ENCODE results near the gene CYP2A7. TPM values are rescaled to one million over a fixed set of nuclear protein-coding genes. Genes with fewer than 3 reads are reported as not detected.
"Not testable (repeated sequence)": the region's sequence is repeated elsewhere in the genome, so short reads cannot be mapped to it uniquely, and the experiment has no call there.

Gene CYP2A7
- total and polyA plus RNA-seq, 9 of the 15 experiments (the other 6 are each of a cell fraction or from before 2014, with no cell fraction given) = 0.22 TPM; not detected in 8

DNA sequence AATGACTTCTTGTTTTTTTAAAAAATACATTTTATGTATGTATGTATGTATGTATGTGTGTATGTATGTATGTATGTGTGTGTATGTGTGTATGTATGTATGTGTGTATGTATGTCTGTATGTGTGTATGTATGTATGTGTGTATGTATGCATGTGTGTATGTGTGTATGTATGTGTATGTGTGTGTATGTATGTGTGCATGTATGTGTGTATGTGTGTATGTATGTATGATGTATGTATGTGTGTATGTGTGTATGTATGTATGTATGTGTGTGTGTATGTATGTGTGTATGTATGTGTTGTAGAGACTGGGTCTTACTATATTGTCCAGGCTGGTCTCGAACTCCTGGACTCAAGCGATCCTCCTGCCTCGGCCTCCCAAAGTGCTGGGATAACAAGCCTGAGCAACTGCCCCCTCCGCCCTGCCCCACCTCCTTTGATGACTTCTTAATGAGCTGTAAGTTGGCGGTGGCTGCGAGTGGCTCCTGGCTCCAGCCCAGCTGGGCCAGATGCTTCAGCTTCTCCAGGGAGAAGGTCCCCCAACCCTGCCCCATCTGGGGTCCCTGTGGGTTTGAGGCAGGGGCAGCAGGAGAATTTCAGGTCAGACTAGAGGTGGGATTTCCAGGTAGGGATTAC lies 56.5 kb downstream of the CYP2A7 start:
- H4K20me1 ChIP-seq (replicated peaks; ENCODE audit: control insufficient read depth, insufficient read depth, low read length); H3K27me3 ChIP-seq (ENCODE audit: control insufficient read depth in 2 of 2, insufficient read depth in 2 of 2, low read length in 2 of 2); CTCF ChIA-PET (ENCODE audit: low intra/inter-chr PET ratio); H3K36me3 ChIP-seq (ENCODE audit: control insufficient read depth, insufficient read depth, low read length); ATAC-seq; H3K9me1 ChIP-seq (ENCODE audit: control insufficient read depth, insufficient read depth, low read length); H3K79me2 ChIP-seq (ENCODE audit: control insufficient read depth, insufficient read depth, low read length); POLR2A ChIA-PET; in situ Hi-C loops (cut with MboI); BruUV-seq (replicated peaks); H2AFZ ChIP-seq (ENCODE audit: low read depth, low read length); H3K9me3 ChIP-seq (replicated peaks; ENCODE audit: control insufficient read depth, insufficient read depth, low read depth, low read length); H3K9ac ChIP-seq (ENCODE audit: insufficient read depth in 1 of 2, low read depth in 2 of 2, low read length in 2 of 2); intact Hi-C loops (cut with micrococcal nuclease): not testable (repeated sequence)
- H3K4me2 ChIP-seq (ENCODE audit: insufficient read depth, low read length) = peak overlapping the region; percentile 67
- FAIRE-seq (peak; percentile 35), DNase-seq (ENCODE audit: extremely low read depth in 1 of 4, low spot score in 3 of 4) (peak in 1 of 4 experiments; percentile 5)
- H3K4me1 ChIP-seq (replicated peaks in 1 of 2; ENCODE audit: control insufficient read depth in 2 of 2, insufficient read depth in 2 of 2, low read length in 2 of 2) = peaks cover 40 to 48% of the 10 kb centered on the region in 2 experiments
- 80% methylated on average over 1 of the region's 6 CpGs for WGBS (ENCODE audit: insufficient coverage, low coverage, missing lambda C conversion rate)
- peak overlapping the region; percentile 50; the same call in 2 of the 3 replicates for H3K27ac ChIP-seq (ENCODE audit: extremely low read depth, low read depth, low read length)
- H3K4me3 ChIP-seq = peak overlapping the region; percentile 25; the same call in 1 of the 2 replicates
- peak; percentile 80; the same call in 1 of the 2 replicates for TF ChIP-seq TSC22D4 (tag; IDR thresholded peaks at IDR 0.05)
- peak in 1 of 2 experiments; percentile 48; a peak in 1 of 4 replicates for TF ChIP-seq KDM1A (IDR thresholded peaks at IDR 0.05)
- peak; percentile 36 for TF ChIP-seq POLR2B (IDR thresholded peaks at IDR 0.05; ENCODE audit: low read depth, partially characterized antibody)
- TF ChIP-seq, protein P1, sequence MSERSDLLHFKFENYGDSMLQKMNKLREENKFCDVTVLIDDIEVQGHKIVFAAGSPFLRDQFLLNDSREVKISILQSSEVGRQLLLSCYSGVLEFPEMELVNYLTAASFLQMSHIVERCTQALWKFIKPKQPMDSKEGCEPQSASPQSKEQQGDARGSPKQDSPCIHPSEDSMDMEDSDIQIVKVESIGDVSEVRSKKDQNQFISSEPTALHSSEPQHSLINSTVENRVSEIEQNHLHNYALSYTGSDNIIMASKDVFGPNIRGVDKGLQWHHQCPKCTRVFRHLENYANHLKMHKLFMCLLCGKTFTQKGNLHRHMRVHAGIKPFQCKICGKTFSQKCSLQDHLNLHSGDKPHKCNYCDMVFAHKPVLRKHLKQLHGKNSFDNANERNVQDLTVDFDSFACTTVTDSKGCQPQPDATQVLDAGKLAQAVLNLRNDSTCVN (CRISPR knock-in tag; IDR thresholded peaks at IDR 0.05) = peak; percentile 61; the same call in 1 of the 2 replicates
- TF ChIP-seq NCOA4 (IDR thresholded peaks at IDR 0.05; ENCODE audit: partially characterized antibody) = peak; percentile 44
- peak; percentile 99 for TF ChIP-seq HLTF (IDR thresholded peaks at IDR 0.05)
- TF ChIP-seq PHF20 (IDR thresholded peaks at IDR 0.05; ENCODE audit: partially characterized antibody) = peak; percentile 94
- TF ChIP-seq EHMT2 (IDR thresholded peaks at IDR 0.05) = 0 out of 2 replicates have a peak, but pooled peaks have one; percentile 38
- TF ChIP-seq ARNT (IDR thresholded peaks at IDR 0.05) = peak; percentile 44 to 65; a peak in 1 of 4 replicates
- TF ChIP-seq ASH1L (IDR thresholded peaks at IDR 0.05; ENCODE audit: borderline replicate concordance, low read depth, partially characterized antibody) = peak; percentile 55
- TF ChIP-seq, protein P2, sequence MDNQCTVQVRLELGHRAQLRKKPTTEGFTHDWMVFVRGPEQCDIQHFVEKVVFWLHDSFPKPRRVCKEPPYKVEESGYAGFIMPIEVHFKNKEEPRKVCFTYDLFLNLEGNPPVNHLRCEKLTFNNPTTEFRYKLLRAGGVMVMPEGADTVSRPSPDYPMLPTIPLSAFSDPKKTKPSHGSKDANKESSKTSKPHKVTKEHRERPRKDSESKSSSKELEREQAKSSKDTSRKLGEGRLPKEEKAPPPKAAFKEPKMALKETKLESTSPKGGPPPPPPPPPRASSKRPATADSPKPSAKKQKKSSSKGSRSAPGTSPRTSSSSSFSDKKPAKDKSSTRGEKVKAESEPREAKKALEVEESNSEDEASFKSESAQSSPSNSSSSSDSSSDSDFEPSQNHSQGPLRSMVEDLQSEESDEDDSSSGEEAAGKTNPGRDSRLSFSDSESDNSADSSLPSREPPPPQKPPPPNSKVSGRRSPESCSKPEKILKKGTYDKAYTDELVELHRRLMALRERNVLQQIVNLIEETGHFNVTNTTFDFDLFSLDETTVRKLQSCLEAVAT (IDR thresholded peaks at IDR 0.05) = peak; percentile 83 to 85; a peak in 2 of 4 replicates
- TF ChIP-seq SUPT5H (IDR thresholded peaks at IDR 0.05) = peak; percentile 41; the same call in 1 of the 2 replicates
- TF ChIP-seq HDAC2 (IDR thresholded peaks at IDR 0.05) = 0 out of 2 replicates have a peak, but pooled peaks have one; percentile 21
- TF ChIP-seq, protein P3, sequence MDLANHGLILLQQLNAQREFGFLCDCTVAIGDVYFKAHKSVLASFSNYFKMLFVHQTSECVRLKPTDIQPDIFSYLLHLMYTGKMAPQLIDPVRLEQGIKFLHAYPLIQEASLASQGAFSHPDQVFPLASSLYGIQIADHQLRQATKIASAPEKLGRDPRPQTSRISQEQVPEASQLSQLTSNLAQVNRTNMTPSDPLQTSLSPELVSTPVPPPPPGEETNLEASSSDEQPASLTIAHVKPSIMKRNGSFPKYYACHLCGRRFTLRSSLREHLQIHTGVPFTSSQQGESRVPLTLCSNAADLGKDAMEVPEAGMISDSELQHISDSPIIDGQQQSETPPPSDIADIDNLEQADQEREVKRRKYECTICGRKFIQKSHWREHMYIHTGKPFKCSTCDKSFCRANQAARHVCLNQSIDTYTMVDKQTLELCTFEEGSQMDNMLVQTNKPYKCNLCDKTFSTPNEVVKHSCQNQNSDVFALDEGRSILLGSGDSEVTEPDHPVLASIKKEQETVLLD (IDR thresholded peaks at IDR 0.05) = peak; percentile 48; the same call in 1 of the 2 replicates
- peak; percentile 90 for TF ChIP-seq NFRKB (IDR thresholded peaks at IDR 0.05; ENCODE audit: low read depth)
- TF ChIP-seq, protein P4, sequence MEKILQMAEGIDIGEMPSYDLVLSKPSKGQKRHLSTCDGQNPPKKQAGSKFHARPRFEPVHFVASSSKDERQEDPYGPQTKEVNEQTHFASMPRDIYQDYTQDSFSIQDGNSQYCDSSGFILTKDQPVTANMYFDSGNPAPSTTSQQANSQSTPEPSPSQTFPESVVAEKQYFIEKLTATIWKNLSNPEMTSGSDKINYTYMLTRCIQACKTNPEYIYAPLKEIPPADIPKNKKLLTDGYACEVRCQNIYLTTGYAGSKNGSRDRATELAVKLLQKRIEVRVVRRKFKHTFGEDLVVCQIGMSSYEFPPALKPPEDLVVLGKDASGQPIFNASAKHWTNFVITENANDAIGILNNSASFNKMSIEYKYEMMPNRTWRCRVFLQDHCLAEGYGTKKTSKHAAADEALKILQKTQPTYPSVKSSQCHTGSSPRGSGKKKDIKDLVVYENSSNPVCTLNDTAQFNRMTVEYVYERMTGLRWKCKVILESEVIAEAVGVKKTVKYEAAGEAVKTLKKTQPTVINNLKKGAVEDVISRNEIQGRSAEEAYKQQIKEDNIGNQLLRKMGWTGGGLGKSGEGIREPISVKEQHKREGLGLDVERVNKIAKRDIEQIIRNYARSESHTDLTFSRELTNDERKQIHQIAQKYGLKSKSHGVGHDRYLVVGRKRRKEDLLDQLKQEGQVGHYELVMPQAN (IDR thresholded peaks at IDR 0.05; ENCODE audit: borderline replicate concordance) = peak; percentile 68; the same call in 1 of the 2 replicates
- peak; percentile 55 to 67; a peak in 3 of 4 replicates for TF ChIP-seq FOXK2 (conservative IDR thresholded peaks at IDR 0.05 in 1 of 2, IDR thresholded peaks at IDR 0.05 in 1 of 2; ENCODE audit: low read depth in 2 of 2)
